K562 (cell line): ENCODE results near the gene LCP2. TPM values are rescaled to one million over a fixed set of nuclear protein-coding genes. Genes with fewer than 3 reads are reported as not detected.
A peak's percentile ranks its signal among the peaks of the same experiment; 100 is the strongest.

ENCODE experiments used
- ATF4 ChIP-seq: fragments of 450-650 bp; formaldehyde crosslinking; IDR thresholded peaks from 2 replicates; pipeline ENCODE4 v1.4.0; 2022; ENCODE audit warnings: mild to moderate bottlenecking, moderate library complexity
- ATF6 ChIP-seq: sonication (generic); formaldehyde crosslinking; IDR thresholded peaks from 2 replicates; pipeline ENCODE4 v1.4.0; 2020; ENCODE audit warnings: mild to moderate bottlenecking, missing genetic modification reagents
- FOXK1 ChIP-seq: sonication (generic); formaldehyde crosslinking; IDR thresholded peaks from 2 replicates; pipeline ENCODE4 v1.8.0; 2022; ENCODE audit warnings: missing genetic modification reagents, mild to moderate bottlenecking, borderline replicate concordance
- HMBOX1 ChIP-seq: sonication (generic); IDR thresholded peaks from 2 replicates; pipeline ENCODE4 v1.6.1; 2016
- MBD1 ChIP-seq: fragments of 250-450 bp; sonication (Bioruptor Pico); IDR thresholded peaks from 2 replicates; pipeline ENCODE4 v1.8.0; 2022; ENCODE audit warnings: inconsistent platforms
- PHB ChIP-seq: fragments of 250-450 bp; sonication (Bioruptor Pico); IDR thresholded peaks from 2 replicates; pipeline ENCODE4 v1.5.0; 2021
- POLR2AphosphoS5 ChIP-seq: IDR thresholded peaks from 2 replicates; pipeline ENCODE4 v1.6.1; 2011; ENCODE audit warnings: mild to moderate bottlenecking, low read depth, low read length, moderate library complexity; ENCODE audit not compliant: control insufficient read depth, insufficient read depth
- RBM25 ChIP-seq: fragments of 200-400 bp; formaldehyde crosslinking; IDR thresholded peaks from 2 replicates; pipeline ENCODE4 v1.6.1; 2018; ENCODE audit warnings: low read length, low read depth, moderate library complexity; ENCODE audit not compliant: severe bottlenecking
- SLC30A9 ChIP-seq: fragments of 250-450 bp; sonication (Bioruptor Pico); IDR thresholded peaks from 2 replicates; pipeline ENCODE4 v1.8.0; 2022; ENCODE audit warnings: mild to moderate bottlenecking, moderate library complexity
- TEAD4 ChIP-seq, 2 experiments: sonication (generic) in 1 of 2; formaldehyde crosslinking in 1 of 2; IDR thresholded peaks; 2 replicates each; pipeline versions ENCODE4 v1.6.1 to v1.8.0; 2012 to 2022; ENCODE audit warnings: borderline replicate concordance in 1 of 2, inconsistent platforms in 1 of 2, low read length in 1 of 2, mild to moderate bottlenecking in 1 of 2, missing genetic modification reagents in 1 of 2
- ZBTB7A ChIP-seq: IDR thresholded peaks from 2 replicates; pipeline ENCODE4 v1.6.1; 2011; ENCODE audit warnings: low read depth, mild to moderate bottlenecking, low read length, moderate library complexity, borderline replicate concordance; ENCODE audit not compliant: control insufficient read depth
- ZNF507 ChIP-seq: conservative IDR thresholded peaks from 2 replicates; pipeline ENCODE4 v1.6.1; 2017; ENCODE audit warnings: missing genetic modification characterization, missing compliant biosample characterization
- polyA plus RNA-seq, 8 experiments: library from polyadenylated mRNA; depleted of rRNA in 4 of 8; stranded (reverse) in 5 of 8; unstranded in 3 of 8; fragments of >200 nt; fragmentation: Nextera tagmentation in 2 of 8; fragmentation: Illumina TruSeq in 1 of 8; extraction: Ambion mirVana in 2 of 8; extraction: Trizol in 1 of 8; gene quantifications; 2 replicates each; pipeline versions ENCODE4 v1.2.1 to v1.2.3, GENCODE V29; 2011 to 2014; ENCODE audit warnings: inconsistent platforms in 1 of 8, missing spikeins in 1 of 8
- total RNA-seq, 7 experiments: library from RNA; depleted of rRNA in 6 of 7; stranded (reverse); fragments of >200 nt in 6 of 7; fragmentation: Illumina TruSeq in 2 of 7; extraction: Trizol in 2 of 7; gene quantifications; 2 replicates each; pipeline versions ENCODE4 v1.2.1 to v1.2.3, GENCODE V29; 2011 to 2021; ENCODE audit warnings: low replicate concordance in 1 of 7
- TF ChIP-seq, protein P1 (sequence below): fragments of 250-450 bp; sonication (Bioruptor Pico); IDR thresholded peaks from 2 replicates; pipeline ENCODE4 v1.8.0; 2021; ENCODE audit warnings: moderate library complexity, mild to moderate bottlenecking, inconsistent platforms
- TF ChIP-seq, protein P2 (sequence below): fragments of 250-450 bp; sonication (Bioruptor Pico); IDR thresholded peaks from 2 replicates; pipeline ENCODE4 v1.5.1; 2021; ENCODE audit warnings: mild to moderate bottlenecking
- TF ChIP-seq, protein P3 (sequence below): sonication (generic); formaldehyde crosslinking; IDR thresholded peaks from 2 replicates; pipeline ENCODE4 v1.8.0; 2022; ENCODE audit warnings: missing genetic modification reagents, mild to moderate bottlenecking, moderate library complexity, borderline replicate concordance

LCP2 gene
- total and polyA plus RNA-seq, 9 of the 15 experiments (the other 6 are each of a cell fraction or from before 2014, with no cell fraction given): 4.0 to 31.3 (median 14.6) TPM

DNA sequence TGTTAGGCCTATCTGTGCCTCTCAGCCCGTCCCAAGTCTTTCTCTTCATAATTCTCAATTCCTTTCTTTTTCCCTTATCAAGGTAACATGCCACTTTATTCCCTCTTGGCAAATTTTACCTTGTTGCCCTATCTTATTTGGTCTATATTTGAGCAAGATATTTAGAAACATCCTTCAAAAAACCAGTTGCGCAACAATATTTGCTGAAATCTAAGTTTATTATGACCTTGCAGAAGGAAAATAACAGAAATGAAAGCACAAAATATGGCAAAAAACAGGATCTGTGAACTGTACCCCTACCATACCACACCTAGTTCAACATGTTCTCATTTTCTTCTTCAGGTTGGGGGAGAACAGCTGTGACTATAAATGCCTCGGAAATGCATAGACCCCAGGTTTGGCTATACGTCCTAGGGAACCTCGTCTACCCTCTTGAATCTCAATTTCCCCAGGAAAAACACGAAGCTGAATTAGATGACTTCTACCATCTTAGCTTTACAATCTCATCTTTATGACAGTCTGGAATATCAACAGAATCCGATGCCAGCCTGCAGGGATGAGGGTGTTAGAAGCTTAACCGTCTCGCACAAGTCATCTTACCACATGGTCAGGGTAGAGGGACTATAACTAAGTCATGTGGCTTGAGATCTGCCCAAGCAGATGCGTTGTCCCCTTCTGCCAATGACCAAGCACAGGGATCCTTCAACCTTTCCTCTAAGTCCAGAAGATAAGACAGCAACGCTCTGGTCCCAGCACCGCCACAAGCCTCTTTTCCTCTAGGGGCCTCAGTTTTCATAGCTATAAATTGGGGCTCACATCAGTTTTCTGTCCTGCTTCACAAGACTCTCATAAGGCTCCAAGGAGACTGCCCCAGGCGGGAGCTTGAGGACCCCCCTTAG lies 1.3 kb downstream of the LCP2 start (continued):
- peak; percentile 67 for TF ChIP-seq HMBOX1
- TF ChIP-seq POLR2AphosphoS5: 0 out of 2 replicates have a peak, but pooled peaks have one; percentile 14
- TF ChIP-seq, protein P1, sequence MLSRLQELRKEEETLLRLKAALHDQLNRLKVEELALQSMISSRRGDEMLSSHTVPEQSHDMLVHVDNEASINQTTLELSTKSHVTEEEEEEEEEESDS (CRISPR knock-in tag): no peak
- TF ChIP-seq, protein P2, sequence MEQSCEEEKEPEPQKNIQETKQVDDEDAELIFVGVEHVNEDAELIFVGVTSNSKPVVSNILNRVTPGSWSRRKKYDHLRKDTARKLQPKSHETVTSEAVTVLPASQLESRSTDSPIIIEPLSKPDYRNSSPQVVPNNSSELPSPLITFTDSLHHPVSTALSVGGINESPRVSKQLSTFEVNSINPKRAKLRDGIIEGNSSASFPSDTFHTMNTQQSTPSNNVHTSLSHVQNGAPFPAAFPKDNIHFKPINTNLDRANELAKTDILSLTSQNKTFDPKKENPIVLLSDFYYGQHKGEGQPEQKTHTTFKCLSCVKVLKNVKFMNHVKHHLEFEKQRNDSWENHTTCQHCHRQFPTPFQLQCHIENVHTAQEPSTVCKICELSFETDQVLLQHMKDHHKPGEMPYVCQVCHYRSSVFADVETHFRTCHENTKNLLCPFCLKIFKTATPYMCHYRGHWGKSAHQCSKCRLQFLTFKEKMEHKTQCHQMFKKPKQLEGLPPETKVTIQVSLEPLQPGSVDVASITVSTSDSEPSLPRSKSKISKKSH: no peak
- TF ChIP-seq TEAD4 (IDR thresholded peaks at IDR 0.05; ENCODE audit: low read length): no peak
- TF ChIP-seq TEAD4 (CRISPR knock-in tag; IDR thresholded peaks at IDR 0.05; ENCODE audit: borderline replicate concordance): no peak
- TF ChIP-seq SLC30A9: no peak
- no peak for TF ChIP-seq MBD1 (CRISPR knock-in tag)
- TF ChIP-seq, protein P3, sequence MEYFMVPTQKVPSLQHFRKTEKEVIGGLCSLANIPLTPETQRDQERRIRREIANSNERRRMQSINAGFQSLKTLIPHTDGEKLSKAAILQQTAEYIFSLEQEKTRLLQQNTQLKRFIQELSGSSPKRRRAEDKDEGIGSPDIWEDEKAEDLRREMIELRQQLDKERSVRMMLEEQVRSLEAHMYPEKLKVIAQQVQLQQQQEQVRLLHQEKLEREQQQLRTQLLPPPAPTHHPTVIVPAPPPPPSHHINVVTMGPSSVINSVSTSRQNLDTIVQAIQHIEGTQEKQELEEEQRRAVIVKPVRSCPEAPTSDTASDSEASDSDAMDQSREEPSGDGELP (CRISPR knock-in tag): 0 out of 2 replicates have a peak, but pooled peaks have one; percentile 30
- peak; percentile 35 for TF ChIP-seq RBM25
- no peak for TF ChIP-seq FOXK1 (CRISPR knock-in tag)
- no peak for TF ChIP-seq ZNF507 (tag)
- TF ChIP-seq ZBTB7A: 0 out of 2 replicates have a peak, but pooled peaks have one; percentile 22
- TF ChIP-seq ATF6 (CRISPR knock-in tag): no peak; the same call in 1 of the 2 replicates
- TF ChIP-seq PHB (CRISPR knock-in tag): no peak
- TF ChIP-seq ATF4 (CRISPR knock-in tag): 0 out of 2 replicates have a peak, but pooled peaks have one; percentile 7
